ENCODE results near the gene TRIM52. TPM values are rescaled to one million over a fixed set of nuclear protein-coding genes. Genes with fewer than 3 reads are reported as not detected.
"Not testable (repeated sequence)": the region's sequence is repeated elsewhere in the genome, so short reads cannot be mapped to it uniquely, and the experiment has no call there.

TRIM52 gene
- polyA plus RNA-seq (2013, experiment 1 of 2; ENCODE audit: insufficient read length) = 6.4 TPM
- polyA plus RNA-seq (2013, experiment 2 of 2; ENCODE audit: insufficient read length) = 6.8 TPM

- DNase-seq = peak; percentile 90
These were observed at the start of gene TRIM52 for GRCh38 chr5:181260720-181261319. TRIM52 (minus strand) TSS chr5:181261143; CDS start chr5:181260813, 330 bp downstream.

- DNase-seq = not testable (repeated sequence)
These were observed 26.4 kb upstream of the TRIM52 start for GRCh38 chr5:181287331-181287730.

DNA sequence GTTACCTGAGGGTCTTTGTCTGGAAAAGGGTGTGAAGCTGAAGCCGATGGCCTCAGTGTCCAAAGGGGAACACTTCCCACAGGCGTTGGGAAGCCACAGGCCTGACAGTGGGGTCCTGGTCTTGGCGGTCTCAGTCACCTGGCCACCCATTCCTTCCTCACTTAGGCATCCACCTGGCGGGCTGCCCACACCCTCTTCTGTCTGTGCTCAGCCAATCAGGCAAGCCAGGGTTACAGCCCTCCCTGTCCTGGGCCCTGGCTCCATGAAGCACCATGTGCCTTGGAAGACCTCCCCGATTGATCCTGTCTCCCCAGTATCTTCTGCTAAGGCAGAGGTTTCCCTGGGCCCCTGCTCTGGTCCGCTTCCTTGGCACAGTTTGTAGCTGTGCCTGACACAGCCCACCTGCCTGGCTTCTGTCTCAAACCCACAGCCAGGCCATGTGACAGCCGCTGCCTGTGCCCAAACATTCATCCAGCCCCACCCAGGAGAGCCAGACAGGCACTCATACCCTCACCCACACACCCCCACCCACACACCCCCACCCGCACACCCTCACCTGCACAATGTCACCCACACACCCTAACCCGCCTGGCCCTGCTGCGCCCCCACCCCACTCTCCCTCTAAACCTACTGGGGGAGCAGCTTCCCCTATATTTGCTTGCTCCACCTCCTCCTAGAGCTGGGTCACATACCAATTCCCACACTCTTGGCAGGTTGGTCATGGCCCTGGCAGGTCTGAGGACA lies 25.2 kb upstream of the TRIM52 start:
- DNase-seq = not testable (repeated sequence)

DNA sequence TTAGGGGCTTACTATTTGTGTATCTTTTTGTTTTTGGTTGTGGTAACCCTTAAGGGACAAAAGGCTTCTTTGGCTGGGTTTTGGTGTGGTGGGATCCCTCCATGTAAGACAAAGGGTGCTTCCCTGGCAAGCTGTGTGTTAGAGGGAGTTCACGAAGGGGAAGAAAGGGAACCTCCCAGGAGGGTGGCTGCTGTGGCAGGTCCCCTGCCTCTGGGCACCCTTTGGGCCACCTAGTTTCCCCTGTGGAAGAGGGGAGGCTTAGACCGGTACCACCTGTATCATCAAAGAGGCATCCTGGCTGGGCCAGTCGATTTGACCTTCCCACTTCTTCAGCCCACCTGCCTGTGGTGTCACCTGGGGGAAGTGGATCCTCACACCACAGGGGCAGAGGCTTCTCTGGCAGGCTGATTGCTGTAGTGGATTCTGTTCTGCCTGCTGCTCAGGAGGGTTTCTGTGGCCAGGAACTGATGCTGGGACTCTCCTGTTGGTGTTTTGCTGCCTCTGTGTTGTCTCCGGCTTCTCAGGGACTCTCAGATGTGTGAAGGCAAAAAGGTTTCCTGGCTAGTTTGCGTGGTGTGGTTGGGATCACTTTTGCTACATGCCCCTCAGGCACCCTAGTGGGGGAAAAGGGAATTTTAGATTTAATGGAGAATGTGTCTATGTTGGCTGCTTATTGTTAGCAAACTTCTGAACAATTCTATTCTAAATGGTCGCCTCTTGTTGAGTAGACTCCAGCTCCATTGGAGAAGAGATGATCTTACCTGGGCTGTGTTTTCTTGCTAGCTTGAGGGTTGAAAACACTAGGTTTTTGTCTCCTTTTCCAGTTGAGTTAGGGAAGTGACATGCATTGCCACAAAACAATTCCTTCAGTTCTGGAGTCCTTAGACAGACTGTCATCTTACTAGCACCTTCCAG lies 23.2 kb upstream of the TRIM52 start:
- DNase-seq = not testable (repeated sequence)

- no peak for DNase-seq
These were observed 22.4 kb upstream of the TRIM52 start for GRCh38 chr5:181283347-181283746.

GRCh38 chr5:181282874-181283273 lies 21.9 kb upstream of the TRIM52 start:
- no peak for DNase-seq

GRCh38 chr5:181282415-181282814 lies 21.5 kb upstream of the TRIM52 start:
- DNase-seq = not testable (repeated sequence)

DNA sequence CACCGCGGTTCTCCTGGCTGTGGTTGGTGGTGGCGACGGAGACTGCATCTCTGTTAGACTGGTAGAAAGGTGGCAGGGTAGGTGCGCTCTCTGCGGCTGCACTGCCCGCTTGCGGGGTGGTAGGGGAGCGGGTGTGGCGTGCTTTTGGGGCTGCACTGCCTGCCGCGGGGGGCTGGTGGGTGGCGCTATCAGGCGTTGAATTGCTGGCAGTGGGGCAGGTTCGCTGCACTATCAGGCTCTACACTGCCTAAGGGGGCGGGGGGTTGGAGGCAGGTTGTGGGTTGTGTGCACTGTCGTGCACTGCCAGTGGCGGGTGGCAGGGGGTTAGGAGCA lies 21.0 kb upstream of the TRIM52 start:
- DNase-seq = no peak

DNA sequence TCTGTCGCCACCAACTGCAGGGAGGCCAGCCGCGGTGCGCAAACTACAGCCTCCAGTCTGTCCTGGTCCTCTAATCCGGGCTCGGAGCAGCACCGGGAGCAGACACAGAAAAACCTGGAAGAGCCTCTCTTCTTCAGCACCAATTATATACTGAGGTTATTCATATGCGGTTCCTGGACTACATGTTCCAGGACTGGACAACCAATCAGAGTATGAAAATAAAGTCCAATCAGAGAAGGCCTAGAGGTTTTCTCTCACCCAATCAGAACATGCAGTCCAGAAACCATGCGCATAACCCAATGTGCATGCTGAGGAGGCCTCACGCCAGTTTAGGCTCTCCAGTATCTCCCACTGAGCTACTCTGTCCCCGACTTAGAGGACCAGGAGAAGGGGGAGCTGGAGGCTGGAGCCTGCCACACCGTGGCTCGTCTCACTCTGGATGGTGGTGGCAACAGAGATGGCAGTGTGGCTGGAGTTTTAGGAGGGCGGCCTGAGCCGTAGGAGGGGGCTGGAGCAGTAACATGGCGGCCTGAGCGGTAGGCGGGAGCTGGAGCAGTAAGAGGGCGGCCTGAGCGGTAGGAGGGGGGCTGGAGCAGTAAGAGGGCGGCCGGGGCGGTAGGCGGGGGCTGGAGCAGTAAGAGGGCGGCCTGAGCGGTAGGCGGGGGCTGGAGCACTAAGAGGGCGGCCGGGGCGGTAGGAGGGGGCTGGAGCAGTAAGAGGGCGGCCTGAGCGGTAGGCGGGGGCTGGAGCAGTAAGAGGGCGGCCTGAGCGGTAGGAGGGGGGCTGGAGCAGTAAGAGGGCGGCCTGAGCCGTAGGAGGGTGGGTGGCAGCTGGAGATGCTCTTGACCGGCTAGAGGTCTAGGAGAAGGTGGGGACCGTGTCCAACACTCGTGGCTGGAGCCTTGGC lies 20.4 kb upstream of the TRIM52 start:
- DNase-seq = no peak

DNA sequence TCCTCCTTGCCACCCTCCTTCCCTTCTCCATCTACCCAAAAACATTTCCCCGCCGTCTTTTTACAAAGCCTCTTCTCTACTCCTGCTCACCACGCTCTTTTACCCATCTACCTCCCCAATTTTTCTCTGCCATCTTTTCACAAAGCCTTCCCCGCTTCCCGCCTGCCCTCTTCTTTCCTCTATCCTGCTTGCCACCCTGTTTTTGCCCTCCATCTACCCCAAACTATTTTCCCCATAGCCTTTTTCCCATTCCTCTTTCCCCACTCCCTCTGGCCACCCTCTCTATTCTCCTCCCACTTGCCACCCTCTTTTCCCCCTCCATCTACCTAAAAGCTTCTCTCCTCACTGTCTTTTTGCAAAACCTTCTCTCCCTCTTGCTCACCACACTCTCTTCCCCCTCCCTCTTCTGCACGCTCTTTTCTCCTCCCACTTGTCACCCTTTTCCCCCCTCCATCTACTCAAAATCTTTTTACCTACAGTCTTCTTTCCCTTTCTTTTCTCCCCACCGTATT lies 19.4 kb upstream of the TRIM52 start:
- DNase-seq = no peak

DNA sequence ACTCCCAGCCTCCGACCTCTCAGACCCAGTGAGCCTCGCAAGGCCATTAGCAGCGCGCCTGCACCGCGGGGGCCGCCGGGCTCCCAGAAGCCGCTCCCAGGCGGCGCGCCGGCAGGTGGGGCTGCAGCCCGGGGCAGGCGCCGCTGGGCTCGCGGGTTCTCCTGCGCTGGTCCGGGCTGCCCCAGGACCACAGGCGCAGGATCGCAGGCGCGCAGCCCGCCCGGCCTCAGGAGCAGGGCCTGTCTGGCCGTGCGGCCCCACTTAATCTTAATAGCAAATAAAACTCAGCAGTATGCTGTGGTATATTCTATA lies 12.4 kb upstream of the TRIM52 start:
- DNase-seq = not testable (repeated sequence)

- DNase-seq = no peak
These were observed 10.1 kb upstream of the TRIM52 start for GRCh38 chr5:181271081-181271480.

DNA sequence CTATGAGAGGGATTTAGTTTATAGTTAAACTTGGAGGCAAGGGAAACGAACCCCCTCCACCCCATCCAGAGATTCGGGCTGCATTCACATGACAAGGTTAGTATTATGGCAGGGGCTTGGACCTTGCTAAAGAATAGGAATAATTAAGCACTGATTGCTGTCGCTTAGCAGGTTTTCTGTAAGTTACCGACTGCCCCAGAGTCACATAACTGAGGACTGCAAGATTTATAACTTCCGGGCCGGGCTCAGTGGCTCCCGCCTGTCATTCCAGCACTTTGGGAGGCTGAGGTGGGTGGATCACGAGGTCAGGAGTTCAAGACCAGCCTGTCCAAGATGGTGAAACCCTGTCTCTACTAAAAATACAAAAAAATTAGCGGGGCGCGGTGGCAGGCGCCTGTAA lies 7.0 kb upstream of the TRIM52 start:
- DNase-seq = not testable (repeated sequence)

- DNase-seq = not testable (repeated sequence)
These were observed 6.5 kb upstream of the TRIM52 start for GRCh38 chr5:181267291-181267904.

DNA sequence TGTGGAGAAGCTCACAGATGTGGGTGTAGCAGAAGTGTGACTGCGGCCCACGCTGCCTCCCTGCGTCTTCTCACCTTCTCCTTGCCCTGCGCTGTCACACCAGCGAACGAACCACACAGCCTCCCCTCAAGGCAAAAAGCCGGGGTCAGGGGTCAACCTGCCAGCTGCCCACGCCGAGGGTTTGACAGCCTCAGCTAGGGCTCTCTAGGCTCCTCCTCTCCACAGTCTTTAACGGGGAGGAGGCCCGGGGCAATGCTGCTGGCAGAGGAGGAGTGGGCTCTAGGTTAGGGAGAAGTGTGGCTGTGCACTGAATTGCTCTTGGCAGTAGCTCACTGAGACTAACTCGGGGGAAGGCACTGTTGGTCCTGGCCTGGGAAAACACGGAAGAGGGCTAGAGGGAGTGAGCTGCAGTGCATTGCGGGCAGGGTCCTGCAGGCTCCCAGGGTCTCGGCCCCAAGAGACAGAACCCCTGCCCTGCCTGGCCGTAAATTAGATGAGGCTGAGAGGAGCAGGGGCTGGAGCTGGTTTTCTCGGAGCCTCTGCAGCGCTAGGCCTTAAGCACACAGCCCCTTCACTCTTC lies 4.2 kb upstream of the TRIM52 start:
- DNase-seq = no peak

DNA sequence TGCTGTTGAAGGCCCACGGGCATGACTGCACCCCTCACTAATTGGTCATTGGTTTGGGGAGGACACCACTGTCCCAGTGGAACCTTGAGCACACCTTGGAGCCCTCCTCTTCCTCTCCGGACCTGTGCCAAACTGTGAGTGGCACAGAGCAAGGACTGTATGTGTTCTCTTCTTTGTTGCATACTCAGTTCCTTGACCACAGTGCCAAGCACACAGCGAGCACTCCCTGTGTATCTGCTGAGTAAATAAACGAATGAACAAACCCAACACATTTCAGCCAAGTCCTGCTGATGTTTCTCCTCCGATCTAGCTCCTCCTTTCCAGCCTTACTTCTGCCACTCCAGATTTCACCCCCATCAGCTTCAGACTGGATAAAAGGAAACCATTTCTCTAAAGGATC lies 2.7 kb upstream of the TRIM52 start:
- no peak for DNase-seq

DNA sequence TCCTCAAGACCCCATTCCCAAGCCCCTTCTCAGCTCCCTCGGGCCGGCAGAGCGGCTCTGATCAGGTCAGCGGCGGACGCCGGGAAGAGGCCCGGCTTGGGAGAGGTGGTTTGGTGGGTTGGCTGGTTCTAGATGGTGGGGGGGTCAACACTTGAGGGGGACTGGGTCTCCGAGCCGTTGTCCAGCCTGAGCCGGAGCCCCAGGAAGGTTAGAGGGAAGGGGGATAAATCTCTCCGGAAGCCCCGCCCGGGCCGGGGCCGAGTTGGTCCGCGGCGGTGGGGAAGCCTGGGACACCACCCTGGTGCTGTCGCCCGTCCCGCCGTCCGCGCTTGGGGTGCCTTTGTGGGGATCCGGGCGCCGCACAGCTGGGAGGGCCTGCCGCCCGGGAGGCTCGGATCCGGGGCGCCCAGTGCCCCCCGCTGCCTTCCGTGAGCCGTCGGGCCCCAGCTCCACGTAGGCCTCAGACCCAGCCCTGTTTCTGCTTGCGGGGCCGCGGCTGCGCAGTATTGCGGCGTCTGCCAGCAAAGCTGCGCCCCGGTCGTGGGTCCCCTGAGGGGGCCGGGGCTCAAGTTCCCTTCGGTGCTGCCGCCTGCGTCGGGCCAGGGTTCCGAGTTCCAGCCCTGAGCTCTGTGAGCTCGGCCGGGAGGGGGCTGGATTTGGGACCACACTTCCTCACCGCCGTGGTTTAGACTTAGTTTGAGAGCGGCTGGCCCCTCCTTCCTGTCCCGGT lies 542 bp upstream of the TRIM52 start:
- DNase-seq = peak; percentile 73

DNA sequence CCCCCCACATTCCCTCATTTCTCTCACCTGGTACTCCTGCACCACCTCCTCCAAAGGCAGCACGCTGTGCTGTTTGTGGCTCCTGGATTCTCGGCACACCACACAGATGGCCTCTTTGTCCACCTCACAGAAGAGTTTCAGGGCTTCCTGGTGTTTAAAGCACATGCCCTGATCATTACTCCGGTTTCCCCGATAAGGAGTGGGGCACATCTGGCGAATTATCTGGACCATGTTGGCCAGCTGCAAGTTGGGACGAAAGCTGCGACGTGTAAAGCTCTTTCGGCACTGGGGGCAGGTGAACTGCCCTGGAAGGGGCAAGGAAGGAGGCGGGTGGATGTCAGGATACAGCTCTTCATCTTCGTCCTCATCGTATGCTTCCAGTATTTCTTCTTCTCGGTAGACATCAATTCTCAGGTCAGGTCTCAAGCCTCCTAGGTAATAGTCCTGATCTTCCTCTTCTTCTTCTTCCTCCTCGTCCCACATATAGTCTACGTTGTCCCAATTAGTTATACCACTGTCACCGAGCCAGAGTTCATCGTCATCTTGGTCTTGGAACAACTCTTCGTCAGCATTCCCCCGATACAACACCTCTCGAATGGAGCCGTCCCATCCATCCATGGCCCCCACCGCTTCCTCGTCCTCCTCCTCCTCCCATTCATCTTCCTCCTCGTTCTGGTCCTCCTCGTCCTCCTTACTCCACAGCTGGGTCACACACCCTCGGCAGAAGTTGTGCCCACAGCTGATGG lies 796 bp downstream of the TRIM52 start:
- no peak for DNase-seq

- DNase-seq = no peak
These were observed 1.7 kb downstream of the TRIM52 start for GRCh38 chr5:181259283-181259682.

GRCh38 chr5:181258576-181258975 lies 2.4 kb downstream of the TRIM52 start:
- no peak for DNase-seq
